ENCODE results near the gene LMAN1L.

LMAN1L gene

DNA sequence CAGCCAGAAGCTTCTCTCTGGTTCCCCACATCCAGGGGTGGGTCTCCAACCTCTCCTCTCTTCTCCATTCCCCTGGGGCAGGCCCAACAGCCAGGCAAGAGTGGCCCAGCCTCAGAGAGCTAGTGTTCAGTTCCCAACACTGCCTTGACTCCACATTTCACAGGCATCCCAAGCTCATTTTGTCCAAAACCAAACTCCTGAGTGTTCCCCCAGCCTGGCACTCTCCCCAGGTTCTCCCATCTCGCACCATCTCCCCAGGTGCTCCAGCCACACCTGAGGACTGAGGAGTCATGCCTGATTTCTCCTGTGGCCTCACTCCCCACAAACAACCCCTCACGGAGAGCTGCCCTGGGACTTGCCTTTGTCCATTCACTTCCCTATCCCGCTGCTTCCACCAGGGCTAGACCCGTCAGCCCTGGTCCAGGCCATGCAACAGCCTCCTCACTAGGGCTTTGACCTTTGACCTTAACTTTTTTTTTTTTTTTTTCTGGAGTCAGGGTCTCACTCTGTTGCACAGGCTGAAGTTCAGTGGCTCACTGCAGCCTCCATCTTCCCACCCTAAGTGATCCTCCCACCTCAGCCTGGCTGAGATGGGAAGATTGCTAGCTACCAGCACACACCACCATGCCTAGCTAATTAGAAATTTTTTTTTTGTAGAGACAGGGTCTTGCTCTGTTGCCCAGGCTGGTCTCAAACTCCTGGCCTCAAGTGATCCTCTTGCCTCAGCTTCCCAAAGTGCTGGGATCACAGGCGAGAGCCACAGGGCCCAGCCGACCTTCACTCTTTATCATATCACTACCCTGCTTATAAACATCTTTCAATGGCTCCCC is 34.7 kb upstream of the LMAN1L start:
- Histone ChIP-seq H3K4me3 (ENCODE audit: low read length) (peak overlapping the region; percentile 70), H3K79me2 (ENCODE audit: control insufficient read depth, low read length) (peaks cover 62% of the 10 kb centered on the region), H4K20me1 (ENCODE audit: control insufficient read depth, insufficient read depth, low read depth, low read length) (no peaks in the 10 kb centered on the region), H3K27ac (ENCODE audit: low read depth, low read length) (peak overlapping the region; percentile 99), H3K9me2 (replicated peaks; ENCODE audit: control insufficient read depth, low read length) (no peaks in the 10 kb centered on the region), H3K9me3 (ENCODE audit: control insufficient read depth, insufficient read depth, low read length) (no peaks in the 10 kb centered on the region), H3K4me1 (ENCODE audit: control insufficient read depth, low read length) (peaks cover 87% of the 10 kb centered on the region), H3F3A (ENCODE audit: control insufficient read depth, insufficient read depth) (peaks cover 49% of the 10 kb centered on the region), H3K4me2 (ENCODE audit: low read length) (peak overlapping the region; percentile 93), H3K36me3 (ENCODE audit: control insufficient read depth, low read length) (peaks cover 15% of the 10 kb centered on the region), H3K27me3 (ENCODE audit: control insufficient read depth, low read length) (no peaks in the 10 kb centered on the region)
- TF ChIP-seq CTCF (IDR thresholded peaks at IDR 0.05; ENCODE audit: low read depth, low read length, poor library complexity, severe bottlenecking) = no peak
- no peak for TF ChIP-seq EZH2phosphoT487 (IDR thresholded peaks at IDR 0.05; ENCODE audit: borderline replicate concordance, low read length)

DNA sequence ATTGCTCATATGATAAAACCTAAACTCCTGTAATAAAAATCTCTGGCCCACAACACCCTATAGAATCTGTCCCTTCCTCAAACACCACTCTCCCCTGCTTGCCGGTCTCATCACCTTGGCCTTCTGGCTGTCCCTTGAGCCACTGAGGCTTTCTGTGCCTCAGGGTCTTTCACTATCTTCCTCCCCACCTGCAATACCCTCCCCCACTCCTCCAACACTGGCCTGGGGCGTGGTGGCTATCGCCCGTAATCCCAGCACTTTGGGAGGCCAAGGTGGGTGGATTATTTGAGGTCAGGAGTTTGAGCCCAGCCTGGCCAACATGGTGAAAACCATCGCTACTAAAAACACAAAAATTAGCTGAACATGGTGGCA is 34.0 kb upstream of the LMAN1L start:
- Histone ChIP-seq H3K4me3 (ENCODE audit: low read length) (peak overlapping the region; percentile 70), H3K4me1 (ENCODE audit: control insufficient read depth, low read length) (peaks cover 85% of the 10 kb centered on the region), H3K27me3 (ENCODE audit: control insufficient read depth, low read length) (no peaks in the 10 kb centered on the region), H3K9me2 (replicated peaks; ENCODE audit: control insufficient read depth, low read length) (no peaks in the 10 kb centered on the region), H3K4me2 (ENCODE audit: low read length) (peak overlapping the region; percentile 93), H3K36me3 (ENCODE audit: control insufficient read depth, low read length) (peaks cover 21% of the 10 kb centered on the region), H3K9me3 (ENCODE audit: control insufficient read depth, insufficient read depth, low read length) (no peaks in the 10 kb centered on the region), H4K20me1 (ENCODE audit: control insufficient read depth, insufficient read depth, low read depth, low read length) (no peaks in the 10 kb centered on the region), H3K79me2 (ENCODE audit: control insufficient read depth, low read length) (peaks cover 64% of the 10 kb centered on the region), H3K27ac (ENCODE audit: low read depth, low read length) (peak overlapping the region; percentile 99), H3F3A (ENCODE audit: control insufficient read depth, insufficient read depth) (peaks cover 50% of the 10 kb centered on the region)
- TF ChIP-seq EZH2phosphoT487 (IDR thresholded peaks at IDR 0.05; ENCODE audit: borderline replicate concordance, low read length) (no peak), CTCF (IDR thresholded peaks at IDR 0.05; ENCODE audit: low read depth, low read length, poor library complexity, severe bottlenecking) (no peak)

GRCh38 chr15:74779162-74779648 is 33.4 kb upstream of the LMAN1L start:
- TF ChIP-seq EZH2phosphoT487 (IDR thresholded peaks at IDR 0.05; ENCODE audit: borderline replicate concordance, low read length) = no peak
- no peak for TF ChIP-seq CTCF (IDR thresholded peaks at IDR 0.05; ENCODE audit: low read depth, low read length, poor library complexity, severe bottlenecking)
- Histone ChIP-seq H3K4me3 (ENCODE audit: low read length) (peak overlapping the region; percentile 70), H3K9me3 (ENCODE audit: control insufficient read depth, insufficient read depth, low read length) (no peaks in the 10 kb centered on the region), H3K27ac (ENCODE audit: low read depth, low read length) (peak overlapping the region; percentile 99), H3K4me2 (ENCODE audit: low read length) (peak overlapping the region; percentile 93), H3K4me1 (ENCODE audit: control insufficient read depth, low read length) (peaks cover 85% of the 10 kb centered on the region), H3K27me3 (ENCODE audit: control insufficient read depth, low read length) (no peaks in the 10 kb centered on the region), H3K79me2 (ENCODE audit: control insufficient read depth, low read length) (peaks cover 64% of the 10 kb centered on the region), H3K9me2 (replicated peaks; ENCODE audit: control insufficient read depth, low read length) (no peaks in the 10 kb centered on the region), H3K36me3 (ENCODE audit: control insufficient read depth, low read length) (peaks cover 24% of the 10 kb centered on the region), H4K20me1 (ENCODE audit: control insufficient read depth, insufficient read depth, low read depth, low read length) (no peaks in the 10 kb centered on the region), H3F3A (ENCODE audit: control insufficient read depth, insufficient read depth) (peaks cover 57% of the 10 kb centered on the region)

Data from DOHH2 (cell line).